ENCODE measurements around the gene CHAF1B. TPM values are rescaled to one million over a fixed set of nuclear protein-coding genes. Genes with fewer than 3 reads are reported as not detected.

Gene CHAF1B
- total and polyA plus RNA-seq, 10 of the 15 experiments (the other 5 are each of a cell fraction or from before 2014, with no cell fraction given) = 5.9 to 31.5 (median 17.3) TPM

DNA sequence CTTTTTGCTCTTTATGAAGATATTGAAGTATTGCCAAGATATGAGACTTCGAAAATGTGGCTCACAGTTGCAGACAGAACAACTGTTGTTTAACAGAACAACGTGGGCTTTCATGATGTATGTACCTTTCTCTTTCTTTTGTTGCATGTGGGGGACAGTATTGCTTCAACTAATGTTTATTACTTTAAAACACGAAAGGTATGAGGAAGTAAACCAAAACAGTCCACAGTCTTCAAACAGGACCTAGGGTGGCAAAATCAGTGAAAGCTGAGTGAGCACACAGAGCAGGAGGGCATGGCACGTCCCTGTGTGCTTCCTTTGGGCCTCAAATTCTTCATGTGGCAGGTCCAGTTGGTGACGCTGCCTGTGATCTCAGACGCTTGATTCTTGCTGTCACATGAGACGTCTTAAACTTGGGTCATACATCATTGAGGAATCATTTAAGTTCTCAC is 7.8 kb upstream of the CHAF1B start:
- RAD21 ChIA-PET (ENCODE audit: unreplicated experiment) = no interaction called here
- in situ Hi-C loops (cut with MboI) = no loop called here
- DNase-seq (ENCODE audit: low read depth, low spot score) = no peak
- no peaks in the 10 kb centered on the region for H3K4me1 ChIP-seq (ENCODE audit: control insufficient read depth, insufficient read depth, low read length)
- H3K9me3 ChIP-seq (replicated peaks; ENCODE audit: control insufficient read depth, insufficient read depth, low read length) = no peaks in the 10 kb centered on the region
- SMC1A ChIA-PET (ENCODE audit: uncharacterized antibody, unreplicated experiment) = interaction anchor here (1.9 kb wide), 1 partner anchor 8 kb away, joined by 5 read pairs; the partner anchor contains the start of gene CHAF1B
- no peaks in the 10 kb centered on the region for H3K27me3 ChIP-seq (replicated peaks in 1 of 2; ENCODE audit: control insufficient read depth in 2 of 2, insufficient read depth in 2 of 2, low read length in 1 of 2)
- FAIRE-seq = no peak
- H4K20me1 ChIP-seq (ENCODE audit: control insufficient read depth, insufficient read depth) = no peaks in the 10 kb centered on the region
- no peak overlapping the region for H3K4me2 ChIP-seq (ENCODE audit: control insufficient read depth, insufficient read depth)
- no peak for ATAC-seq
- no peak overlapping the region for H3K27ac ChIP-seq (ENCODE audit: control insufficient read depth, insufficient read depth)
- H2AFZ ChIP-seq (ENCODE audit: control insufficient read depth, low read depth, low read length) = no peak overlapping the region
- POLR2A ChIA-PET = no interaction called here
- no peak overlapping the region for H3K4me3 ChIP-seq
- WGBS (ENCODE audit: insufficient coverage, insufficient replicate concordance, low lambda C conversion rate, missing lambda C conversion rate) = 82% methylated on average over 7 of the region's 7 CpGs
- H3K36me3 ChIP-seq (ENCODE audit: control insufficient read depth in 2 of 2, insufficient read depth in 2 of 2, low read length in 1 of 2) = peaks cover 1 to 10% of the 10 kb centered on the region in 2 experiments
- CTCF ChIA-PET = interaction anchor here (0.6 kb wide), 1 partner anchor 554 kb away, joined by 3 read pairs; no protein-coding TSS in a partner anchor
- BruUV-seq (replicated peaks) = TSS peak; percentile 34
- intact Hi-C loops (cut with micrococcal nuclease; ENCODE audit: unreplicated experiment) = no loop called here
- H3K79me2 ChIP-seq (ENCODE audit: control insufficient read depth, insufficient read depth, low read length) = no peaks in the 10 kb centered on the region
- TF ChIP-seq, protein P1, sequence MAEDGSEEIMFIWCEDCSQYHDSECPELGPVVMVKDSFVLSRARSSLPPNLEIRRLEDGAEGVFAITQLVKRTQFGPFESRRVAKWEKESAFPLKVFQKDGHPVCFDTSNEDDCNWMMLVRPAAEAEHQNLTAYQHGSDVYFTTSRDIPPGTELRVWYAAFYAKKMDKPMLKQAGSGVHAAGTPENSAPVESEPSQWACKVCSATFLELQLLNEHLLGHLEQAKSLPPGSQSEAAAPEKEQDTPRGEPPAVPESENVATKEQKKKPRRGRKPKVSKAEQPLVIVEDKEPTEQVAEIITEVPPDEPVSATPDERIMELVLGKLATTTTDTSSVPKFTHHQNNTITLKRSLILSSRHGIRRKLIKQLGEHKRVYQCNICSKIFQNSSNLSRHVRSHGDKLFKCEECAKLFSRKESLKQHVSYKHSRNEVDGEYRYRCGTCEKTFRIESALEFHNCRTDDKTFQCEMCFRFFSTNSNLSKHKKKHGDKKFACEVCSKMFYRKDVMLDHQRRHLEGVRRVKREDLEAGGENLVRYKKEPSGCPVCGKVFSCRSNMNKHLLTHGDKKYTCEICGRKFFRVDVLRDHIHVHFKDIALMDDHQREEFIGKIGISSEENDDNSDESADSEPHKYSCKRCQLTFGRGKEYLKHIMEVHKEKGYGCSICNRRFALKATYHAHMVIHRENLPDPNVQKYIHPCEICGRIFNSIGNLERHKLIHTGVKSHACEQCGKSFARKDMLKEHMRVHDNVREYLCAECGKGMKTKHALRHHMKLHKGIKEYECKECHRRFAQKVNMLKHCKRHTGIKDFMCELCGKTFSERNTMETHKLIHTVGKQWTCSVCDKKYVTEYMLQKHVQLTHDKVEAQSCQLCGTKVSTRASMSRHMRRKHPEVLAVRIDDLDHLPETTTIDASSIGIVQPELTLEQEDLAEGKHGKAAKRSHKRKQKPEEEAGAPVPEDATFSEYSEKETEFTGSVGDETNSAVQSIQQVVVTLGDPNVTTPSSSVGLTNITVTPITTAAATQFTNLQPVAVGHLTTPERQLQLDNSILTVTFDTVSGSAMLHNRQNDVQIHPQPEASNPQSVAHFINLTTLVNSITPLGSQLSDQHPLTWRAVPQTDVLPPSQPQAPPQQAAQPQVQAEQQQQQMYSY (CRISPR knock-in tag; IDR thresholded peaks at IDR 0.05) = no peak
- TF ChIP-seq TCF7 (IDR thresholded peaks at IDR 0.05; ENCODE audit: borderline replicate concordance) (no peak), ELK1 (IDR thresholded peaks at IDR 0.05; ENCODE audit: low read depth, low read length) (no peak), CBX5 (IDR thresholded peaks at IDR 0.05; ENCODE audit: low read depth) (no peak), NR2C2 (IDR thresholded peaks at IDR 0.05; ENCODE audit: borderline replicate concordance, control insufficient read depth, insufficient read length, low read depth) (no peak), POLR2AphosphoS5 (IDR thresholded peaks at IDR 0.05; ENCODE audit: low read length) (no peak), EZH2 (IDR thresholded peaks at IDR 0.05; ENCODE audit: borderline replicate concordance, control insufficient read depth, low read depth, low read length) (no peak), SUZ12 (IDR thresholded peaks at IDR 0.05; ENCODE audit: unreplicated experiment) (no peak), HCFC1 (IDR thresholded peaks at IDR 0.05; ENCODE audit: low read length) (no peak), EGR1 (IDR thresholded peaks at IDR 0.05; ENCODE audit: borderline replicate concordance in 1 of 2, low read depth in 2 of 2, low read length in 2 of 2) (no peak), NBN (IDR thresholded peaks at IDR 0.05) (no peak)
- TF ChIP-seq, protein P2, sequence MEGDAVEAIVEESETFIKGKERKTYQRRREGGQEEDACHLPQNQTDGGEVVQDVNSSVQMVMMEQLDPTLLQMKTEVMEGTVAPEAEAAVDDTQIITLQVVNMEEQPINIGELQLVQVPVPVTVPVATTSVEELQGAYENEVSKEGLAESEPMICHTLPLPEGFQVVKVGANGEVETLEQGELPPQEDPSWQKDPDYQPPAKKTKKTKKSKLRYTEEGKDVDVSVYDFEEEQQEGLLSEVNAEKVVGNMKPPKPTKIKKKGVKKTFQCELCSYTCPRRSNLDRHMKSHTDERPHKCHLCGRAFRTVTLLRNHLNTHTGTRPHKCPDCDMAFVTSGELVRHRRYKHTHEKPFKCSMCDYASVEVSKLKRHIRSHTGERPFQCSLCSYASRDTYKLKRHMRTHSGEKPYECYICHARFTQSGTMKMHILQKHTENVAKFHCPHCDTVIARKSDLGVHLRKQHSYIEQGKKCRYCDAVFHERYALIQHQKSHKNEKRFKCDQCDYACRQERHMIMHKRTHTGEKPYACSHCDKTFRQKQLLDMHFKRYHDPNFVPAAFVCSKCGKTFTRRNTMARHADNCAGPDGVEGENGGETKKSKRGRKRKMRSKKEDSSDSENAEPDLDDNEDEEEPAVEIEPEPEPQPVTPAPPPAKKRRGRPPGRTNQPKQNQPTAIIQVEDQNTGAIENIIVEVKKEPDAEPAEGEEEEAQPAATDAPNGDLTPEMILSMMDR (IDR thresholded peaks at IDR 0.05 in 2 of 3, conservative IDR thresholded peaks at IDR 0.05 in 1 of 3; ENCODE audit: control insufficient read depth in 2 of 3, extremely low read depth in 1 of 3, insufficient read depth in 1 of 3, low read depth in 3 of 3, low read length in 3 of 3) = no peak
- H3K9ac ChIP-seq (ENCODE audit: control insufficient read depth, insufficient read depth, low read length) = no peak overlapping the region

All from GM12878 (cell line).